ENCODE results near the gene DKC1.

DKC1 gene

DNA sequence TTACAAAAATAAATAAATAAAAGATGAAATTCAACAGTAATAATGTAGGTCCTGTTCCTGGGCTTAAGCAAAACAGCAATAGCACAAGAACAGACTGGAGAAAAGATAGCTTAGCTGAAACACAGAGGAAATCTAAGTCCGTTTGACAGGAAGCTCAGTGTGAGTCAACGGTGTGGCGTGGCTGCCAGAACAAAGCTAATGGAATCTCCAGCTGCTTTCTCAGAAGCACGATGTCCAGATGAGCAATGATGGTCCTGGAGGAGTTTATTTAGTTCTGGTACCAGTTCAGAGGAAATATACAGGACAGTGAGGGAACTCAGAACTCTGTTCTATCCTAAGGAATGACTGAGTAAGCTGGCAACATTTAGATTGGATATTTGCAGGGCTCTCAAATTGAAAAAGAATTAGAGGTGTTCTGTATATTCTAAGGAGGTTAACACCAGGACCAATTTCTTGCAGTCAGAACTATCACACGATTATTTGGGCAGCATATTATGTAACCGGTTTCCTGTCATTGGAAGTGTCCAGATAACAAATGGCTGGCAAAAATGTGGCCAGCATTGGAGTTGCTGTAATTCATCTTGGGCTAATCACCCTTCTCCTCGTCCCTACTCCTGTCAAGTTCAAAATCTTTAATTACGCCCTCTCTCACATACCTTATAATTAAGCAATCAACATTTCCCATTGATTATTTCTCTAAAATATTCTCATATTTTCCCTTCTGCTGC lies 24.5 kb upstream of the DKC1 start:
- DNase-seq = no peak

- no peak for DNase-seq
Measured at GRCh38 chrX:154739952-154740465, 22.7 kb upstream of the DKC1 start.

DNA sequence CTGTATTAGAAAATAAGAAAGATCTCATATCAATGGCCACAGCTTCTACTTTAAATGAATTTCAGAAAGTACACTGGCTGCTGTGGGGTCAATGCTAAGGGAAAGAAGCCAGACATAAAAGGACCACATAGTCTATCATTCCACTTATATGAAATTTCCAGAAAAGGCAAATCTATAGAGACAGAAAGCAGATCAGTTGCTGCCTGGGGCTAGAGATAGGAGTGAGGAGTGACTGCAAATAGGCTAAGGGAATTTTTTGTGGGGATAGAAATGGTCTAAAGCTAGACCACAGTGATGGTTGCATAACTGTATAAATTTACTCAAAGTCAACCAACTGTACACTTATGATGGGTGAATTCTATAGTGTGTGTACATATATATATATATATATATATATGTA lies 20.1 kb upstream of the DKC1 start:
- DNase-seq = no peak

DNA sequence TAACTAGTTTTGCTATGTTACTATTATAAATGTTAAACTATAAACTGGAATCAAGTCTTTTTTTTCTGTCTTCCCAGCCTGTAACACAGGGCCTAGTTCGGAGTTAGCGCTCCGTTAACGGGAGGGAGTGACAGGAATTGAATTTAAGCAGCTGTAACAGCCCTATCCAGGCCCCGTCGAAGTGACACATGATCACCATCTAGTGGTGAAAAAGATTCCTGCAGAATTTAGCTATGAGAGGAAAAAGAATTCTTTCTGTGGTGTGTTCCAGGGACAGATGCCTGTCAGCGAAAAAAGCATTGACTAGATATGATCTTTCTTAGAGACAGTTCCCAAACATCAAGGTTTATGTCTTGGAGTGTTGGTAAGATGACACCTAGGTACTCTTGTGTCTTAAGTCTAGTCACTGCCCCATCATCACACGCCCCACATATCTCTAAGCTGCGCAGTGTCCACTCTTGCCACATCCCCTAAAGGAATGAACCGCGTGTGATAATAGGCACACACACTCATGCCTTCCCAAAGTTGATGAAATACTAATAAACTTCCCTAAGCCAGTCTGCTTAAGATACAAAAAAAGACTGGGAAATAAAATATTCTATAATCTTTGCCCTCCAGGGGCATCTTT lies 13.8 kb upstream of the DKC1 start:
- no peak for DNase-seq

GRCh38 chrX:154749856-154750255 lies 12.8 kb upstream of the DKC1 start:
- no peak for DNase-seq

GRCh38 chrX:154750301-154751202 lies 12.1 kb upstream of the DKC1 start, which contains the start of gene GAB3:
TSS of gene GAB3 (minus strand) at chrX:154751077. CDS start at chrX:154751025, 52 bp downstream.
- no peak for DNase-seq

DNA sequence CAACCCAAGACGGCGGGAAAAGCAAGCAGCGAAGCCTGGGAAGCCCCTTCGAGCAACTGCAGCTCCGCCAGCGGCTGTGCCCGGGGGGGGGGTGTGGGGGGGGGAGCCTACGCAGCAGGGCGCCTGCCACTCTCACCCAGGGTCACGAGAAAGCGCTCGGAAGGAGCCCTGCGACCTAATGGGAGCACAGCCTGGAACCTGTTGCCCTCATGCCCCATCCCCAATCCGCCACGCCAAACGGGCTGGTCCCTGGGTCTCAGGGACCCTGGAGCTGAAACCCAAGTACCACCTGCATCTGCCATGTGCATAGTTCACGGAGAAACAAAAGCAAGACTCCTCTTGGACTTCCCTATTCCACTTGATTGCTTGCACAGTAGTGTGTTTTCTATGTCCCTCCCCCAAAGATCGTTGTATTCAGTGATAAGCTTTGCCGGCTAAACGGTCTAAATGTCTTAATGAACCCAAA lies 11.4 kb upstream of the DKC1 start:
- no peak for DNase-seq

DNA sequence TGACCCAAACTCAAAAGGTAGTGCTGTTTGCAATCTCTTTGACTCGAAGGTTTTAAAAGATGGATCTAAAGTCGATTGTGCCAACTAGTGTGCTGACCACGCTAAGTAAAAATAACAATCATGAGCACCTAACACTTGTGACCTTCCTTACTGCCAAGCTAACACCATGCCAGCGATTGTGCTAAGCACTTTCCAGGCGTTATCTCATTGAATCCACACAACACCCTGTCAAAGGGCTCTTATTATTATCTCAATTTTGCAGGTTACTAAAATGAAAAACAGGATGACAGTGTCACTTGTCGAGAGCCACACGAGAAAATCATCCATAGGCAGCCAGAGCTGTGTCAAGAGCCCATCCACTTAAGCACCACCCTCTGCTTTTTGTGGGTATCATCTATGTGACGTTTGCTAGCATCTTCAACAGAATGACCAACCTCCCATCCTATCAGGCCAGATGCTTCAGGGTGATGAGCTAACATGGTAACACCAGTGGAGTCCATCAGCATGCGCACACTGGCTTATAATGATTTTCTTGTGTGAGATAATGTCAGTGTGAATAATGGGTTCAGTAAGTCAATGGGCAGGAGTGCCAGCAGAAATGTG lies 10.9 kb upstream of the DKC1 start:
- no peak for DNase-seq

GRCh38 chrX:154758696-154759095 lies 4.0 kb upstream of the DKC1 start:
- DNase-seq = no peak

DNA sequence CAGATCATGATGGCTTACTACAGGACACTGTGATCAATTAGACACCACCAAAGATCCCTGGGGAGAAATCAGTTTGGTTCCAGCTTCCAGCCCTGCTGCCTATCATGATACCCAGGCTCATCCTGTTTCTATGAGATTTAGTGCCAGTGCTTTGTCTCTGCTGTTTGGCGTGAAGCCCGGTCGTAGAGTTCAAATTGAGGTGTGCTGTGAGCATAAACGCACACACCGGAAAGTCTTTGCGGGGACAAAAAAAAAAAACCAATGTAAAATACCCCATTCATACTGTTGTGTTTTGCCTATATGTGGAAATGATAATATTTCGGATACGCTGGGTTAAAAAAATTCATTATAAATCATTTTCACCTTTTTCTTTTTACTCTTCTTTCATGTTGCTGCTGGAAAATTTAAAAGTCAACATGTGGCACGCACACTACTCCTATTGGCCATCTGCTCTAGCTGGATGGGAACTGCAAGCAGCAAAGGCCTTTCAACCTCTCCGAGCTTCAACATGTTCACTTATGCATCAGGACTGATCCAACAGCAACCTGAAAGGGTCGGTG lies 607 bp upstream of the DKC1 start:
- no peak for DNase-seq

DNA sequence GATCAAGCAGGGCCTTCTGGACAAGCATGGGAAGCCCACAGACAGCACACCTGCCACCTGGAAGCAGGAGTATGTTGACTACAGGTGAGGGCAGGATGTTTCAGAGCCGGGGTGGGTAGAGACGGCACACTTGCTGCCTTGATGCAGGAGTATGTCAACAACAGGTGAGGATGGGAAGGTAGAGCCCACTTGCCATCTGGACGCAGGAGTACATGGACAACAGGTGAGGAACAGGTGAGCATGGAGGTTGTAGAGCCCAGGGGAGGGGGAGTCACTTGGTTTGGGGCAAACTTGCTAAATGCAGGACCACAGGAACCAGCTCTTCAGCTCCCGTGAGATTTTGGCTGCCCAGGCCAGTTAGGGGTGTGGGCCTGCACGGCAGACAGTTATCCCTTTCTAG lies 12.0 kb downstream of the DKC1 start:
- DNase-seq = no peak

GRCh38 chrX:154775419-154776349 lies 13.0 kb downstream of the DKC1 start:
- no peak for DNase-seq

GRCh38 chrX:154776753-154777152 lies 14.1 kb downstream of the DKC1 start:
- no peak for DNase-seq

GRCh38 chrX:154779261-154779660 lies 16.6 kb downstream of the DKC1 start:
- no peak for DNase-seq

GRCh38 chrX:154780968-154781367 lies 18.3 kb downstream of the DKC1 start:
- no peak for DNase-seq

DNA sequence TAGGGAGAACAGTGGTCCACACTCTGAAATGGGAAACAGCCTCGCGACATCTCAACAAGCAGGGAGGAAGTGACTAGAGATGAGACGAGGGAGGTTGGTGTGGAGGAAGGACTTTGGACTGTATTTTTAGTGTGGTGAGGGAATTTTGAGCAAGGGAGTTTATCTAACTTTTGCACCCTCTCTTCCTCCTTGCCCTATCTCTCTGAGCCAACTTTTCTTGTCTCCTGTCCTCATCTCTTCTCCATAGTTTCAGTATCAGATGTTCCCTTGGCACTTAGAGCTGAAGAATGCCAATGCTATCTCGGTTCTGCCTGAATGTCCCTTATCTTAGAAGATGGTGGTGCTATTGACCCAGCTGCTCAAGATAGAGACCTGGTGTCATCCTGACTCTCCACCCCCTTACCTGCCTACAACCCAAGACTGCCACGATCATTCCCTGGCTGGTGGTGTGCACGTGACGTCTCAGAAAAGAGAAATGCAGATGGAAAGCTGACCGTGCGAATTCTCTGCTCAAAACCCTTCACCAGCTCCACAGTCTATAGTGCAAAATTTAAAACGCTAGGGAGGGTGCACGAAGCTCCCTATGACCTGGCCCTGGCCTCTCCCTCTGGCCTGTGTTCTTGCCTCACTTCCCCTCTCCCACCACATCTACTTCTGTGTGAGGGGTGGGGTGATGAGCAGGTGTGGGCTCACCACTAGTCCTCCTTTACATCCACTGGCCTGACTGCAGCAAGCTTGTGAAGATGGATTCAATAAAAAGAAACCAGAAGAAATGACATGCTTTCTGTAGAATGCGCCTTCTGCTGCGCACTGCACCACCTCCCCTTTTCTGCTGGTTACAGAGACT lies 21.7 kb downstream of the DKC1 start:
- no peak for DNase-seq

GRCh38 chrX:154785716-154786115 lies 23.1 kb downstream of the DKC1 start:
- DNase-seq = no peak

DNA sequence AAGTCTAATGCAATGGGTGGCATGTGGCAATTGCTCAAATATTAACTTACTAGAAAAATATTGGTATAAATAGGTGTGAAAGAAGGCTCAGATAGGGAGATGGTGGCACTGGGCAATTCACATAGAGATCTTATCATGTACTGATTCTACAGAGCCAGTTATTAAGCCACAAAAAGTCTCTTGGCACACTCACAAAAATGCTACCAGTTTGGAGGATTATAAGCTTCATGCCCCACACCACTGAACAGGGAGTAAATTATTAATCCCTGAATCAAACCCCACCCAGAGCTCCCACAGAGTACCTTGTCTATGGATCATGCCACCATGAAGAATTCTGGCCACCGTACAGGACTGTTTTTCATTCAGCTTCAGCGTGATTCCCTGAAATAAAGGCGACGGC lies 28.8 kb downstream of the DKC1 start:
- DNase-seq = no peak

DNA sequence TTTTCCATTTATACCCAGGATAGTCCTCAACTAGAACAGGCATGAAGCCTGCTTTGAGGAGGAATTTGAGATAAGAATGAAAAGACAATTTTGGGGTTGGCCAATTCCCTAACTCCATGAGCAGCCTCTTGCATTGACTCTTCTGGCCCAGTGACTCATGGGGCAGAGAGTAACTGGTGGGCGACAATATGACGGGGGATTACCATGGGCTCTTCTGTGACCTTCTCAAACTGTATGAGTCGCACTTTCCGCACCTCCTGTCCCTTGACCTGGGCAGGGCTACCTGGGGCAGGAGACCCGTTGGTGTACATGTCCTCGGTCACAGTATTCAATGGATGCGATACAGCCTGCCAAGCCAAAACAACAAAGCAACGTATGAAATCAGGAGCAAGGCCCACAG lies 29.3 kb downstream of the DKC1 start:
- no peak for DNase-seq

GRCh38 chrX:154793084-154793795 lies 30.6 kb downstream of the DKC1 start:
- DNase-seq = no peak

All from cortex of kidney (tissue), 1 donor.